A549 (cell line): ENCODE measurements around the gene EPN2. TPM values are rescaled to one million over a fixed set of nuclear protein-coding genes. Genes with fewer than 3 reads are reported as not detected.

ENCODE experiments used
- ATAC-seq, 2 experiments: fragments of 200-7000 bp in 1 of 2; fragments of >200 bp in 1 of 2; cut with Nextera tagmentation in 1 of 2; cut with Tn5 transposase in 1 of 2; 3 replicates each; pipeline versions ENCODE4 v1.8.0 to v1.9.1; 2018 to 2020; ENCODE audit warnings: mild to moderate bottlenecking in 1 of 2, moderate library complexity in 1 of 2
- CTCF ChIA-PET: fragments of 300-600 bp; sonication (Branson Sonifier 250); formaldehyde crosslinking; extraction: SDS; loops from one replicate; lab custom pipeline; 2021; ENCODE audit warnings: antibody characterized with exemption, inconsistent platforms; lab: Yijun Ruan, JAX
- POLR2A ChIA-PET: fragments of 350-600 bp; formaldehyde crosslinking; extraction: SDS; loops from one replicate; lab custom pipeline; 2021; ENCODE audit warnings: antibody characterized with exemption, inconsistent platforms; lab: Yijun Ruan, JAX
- DNase-seq, 2 experiments: peaks; one replicate each; pipeline versions ENCODE4 v3.0.0 to v3.0.0-alpha.2; 2011 to 2016; ENCODE audit warnings: low read depth in 1 of 2, low spot score in 1 of 2
- FAIRE-seq: peaks from 2 replicates; lab custom pipeline; 2011; peaks lifted over from hg19 to GRCh38; lab: Jason Lieb, UNC
- H3K27ac ChIP-seq, 2 experiments: fragments of >200 bp; sonication (Bioruptor Twin); formaldehyde crosslinking; 3 replicates each; pipeline ENCODE4 v1.5.1; 2016 to 2017
- H3K4me1 ChIP-seq: fragments of >200 bp; sonication (Bioruptor Twin); formaldehyde crosslinking; 3 replicates; pipeline ENCODE4 v1.6.1; 2016
- H3K4me2 ChIP-seq: fragments of >200 bp; sonication (Bioruptor Twin); formaldehyde crosslinking; 3 replicates; pipeline ENCODE4 v1.6.1; 2016
- H3K4me3 ChIP-seq: fragments of >200 bp; sonication (Bioruptor Twin); formaldehyde crosslinking; 3 replicates; pipeline ENCODE4 v1.5.1; 2016
- H3K9me3 ChIP-seq: fragments of >200 bp; sonication (Bioruptor Twin); formaldehyde crosslinking; 3 replicates; pipeline ENCODE4 v1.6.1; 2016
- ATOH8 ChIP-seq: fragments of 250-450 bp; sonication (Bioruptor Pico); IDR thresholded peaks from 2 replicates; pipeline ENCODE4 v1.5.0; 2020; ENCODE audit warnings: low read depth, mild to moderate bottlenecking, moderate library complexity
- BCL3 ChIP-seq: fragments of >200 bp; sonication (Bioruptor Twin); formaldehyde crosslinking; IDR thresholded peaks from 3 replicates; pipeline ENCODE4 v1.6.1; 2016
- BHLHE40 ChIP-seq: IDR thresholded peaks from 2 replicates; pipeline ENCODE4 v1.6.1; 2012; ENCODE audit warnings: low read depth, low read length, inconsistent platforms
- CBX8 ChIP-seq: fragments of 200-600 bp; sonication (generic); IDR thresholded peaks from 2 replicates; pipeline ENCODE4 v1.6.1; 2016
- EHF ChIP-seq: fragments of 250-450 bp; sonication (Bioruptor Pico); IDR thresholded peaks from 2 replicates; pipeline ENCODE4 v1.5.0; 2020; ENCODE audit warnings: mild to moderate bottlenecking
- FOXS1 ChIP-seq: fragments of 250-450 bp; sonication (Bioruptor Pico); IDR thresholded peaks from 2 replicates; pipeline ENCODE4 v1.5.0; 2020; ENCODE audit warnings: mild to moderate bottlenecking, moderate library complexity
- HMGXB4 ChIP-seq: fragments of 250-450 bp; sonication (Bioruptor Pico); IDR thresholded peaks from 2 replicates; pipeline ENCODE4 v1.5.0; 2021; ENCODE audit warnings: mild to moderate bottlenecking, moderate library complexity, borderline replicate concordance
- HOXB5 ChIP-seq: fragments of 250-450 bp; sonication (Bioruptor Pico); IDR thresholded peaks from 2 replicates; pipeline ENCODE4 v1.5.0; 2020; ENCODE audit warnings: mild to moderate bottlenecking, moderate library complexity
- KDM5A ChIP-seq: fragments of 200-600 bp; sonication (generic); IDR thresholded peaks from 2 replicates; pipeline ENCODE4 v1.6.1; 2016; ENCODE audit warnings: antibody characterized with exemption, mild to moderate bottlenecking
- MAZ ChIP-seq: fragments of 150-350 bp; IDR thresholded peaks from 2 replicates; pipeline ENCODE4 v1.6.1; 2014; ENCODE audit warnings: antibody characterized with exemption, low read depth, low read length, borderline replicate concordance
- RARB ChIP-seq: fragments of 250-450 bp; sonication (Bioruptor Pico); IDR thresholded peaks from 2 replicates; pipeline ENCODE4 v1.8.0; 2021; ENCODE audit warnings: mild to moderate bottlenecking, moderate library complexity
- RFX5 ChIP-seq: fragments of 450-650 bp; IDR thresholded peaks from 2 replicates; pipeline ENCODE4 v1.7.1; 2014; ENCODE audit warnings: antibody characterized with exemption, mild to moderate bottlenecking, moderate library complexity
- USF2 ChIP-seq: fragments of 450-650 bp; IDR thresholded peaks from 2 replicates; pipeline ENCODE4 v1.6.1; 2014; ENCODE audit warnings: antibody characterized with exemption
- ZFP36 ChIP-seq: fragments of 450-650 bp; IDR thresholded peaks from 2 replicates; pipeline ENCODE4 v1.6.1; 2014; ENCODE audit warnings: borderline replicate concordance; ENCODE audit not compliant: partially characterized antibody
- ZNF302 ChIP-seq: fragments of 250-450 bp; sonication (Bioruptor Pico); IDR thresholded peaks from 2 replicates; pipeline ENCODE4 v1.9.0; 2021; ENCODE audit warnings: inconsistent platforms, mild to moderate bottlenecking, moderate library complexity
- WGBS: methylation state at CpG from one replicate; pipeline ENCODE4 v1.1.6; 2017; ENCODE audit errors: missing lambda C conversion rate; 5-methylcytosine and 5-hydroxymethylcytosine counted together
- polyA plus RNA-seq, 4 experiments: library from polyadenylated mRNA; depleted of rRNA in 3 of 4; stranded (reverse); fragments of >200 nt; fragmentation: RNase III in 1 of 4; extraction: RNeasy Plus Mini Kit Qiagen cat#74134 plus additional on column Dnase treatment in 1 of 4; gene quantifications; 2 replicates in 3 of 4; 3 replicates in 1 of 4; pipeline ENCODE4 v1.2.3, GENCODE V29; 2011 to 2017

The EPN2 gene
- polyA plus RNA-seq, 2 of the 4 experiments (the other 2 are of a cell fraction), result 32.1 to 33.8 TPM

GRCh38 chr17:19270704-19271611, 33.8 kb downstream of the EPN2 start (continued):
- TF ChIP-seq ATOH8 (CRISPR knock-in tag), result no peak
- TF ChIP-seq BHLHE40, result no peak
- no peak for TF ChIP-seq KDM5A
- TF ChIP-seq RARB, result no peak

- Histone ChIP-seq H3K4me3 (no peak overlapping the region), H3K4me1 (peaks cover 16% of the 10 kb centered on the region), H3K4me2 (no peak overlapping the region), H3K9me3 (no peaks in the 10 kb centered on the region), H3K27ac (no peak overlapping the region)
- 89% methylated on average over 10 of the region's 10 CpGs for WGBS
- no peak for ATAC-seq
- ChIA-PET CTCF (interaction anchor here (0.6 to 1.6 kb wide), 4 partner anchors 19 to 67 kb away, joined by 3 to 4 read pairs (median 3); no protein-coding TSS in a partner anchor), POLR2A (no interaction called here)
- no peak for FAIRE-seq
- DNase-seq, result no peak
- no peak for TF ChIP-seq KDM5A
- no peak for TF ChIP-seq HOXB5 (CRISPR knock-in tag)
- no peak for TF ChIP-seq MAZ
- TF ChIP-seq FOXS1 (CRISPR knock-in tag), result no peak
- TF ChIP-seq ZFP36, result no peak
- TF ChIP-seq HMGXB4 (CRISPR knock-in tag), result no peak
- no peak for TF ChIP-seq USF2
- TF ChIP-seq BCL3, result no peak
- no peak for TF ChIP-seq EHF (CRISPR knock-in tag)
- TF ChIP-seq ZNF302 (CRISPR knock-in tag), result no peak
- no peak for TF ChIP-seq CBX8
These were observed 34.7 kb downstream of the EPN2 start for GRCh38 chr17:19271780-19272357.

GRCh38 chr17:19273731-19274130, 36.6 kb downstream of the EPN2 start:
- H3K4me2 ChIP-seq, result no peak overlapping the region
- CTCF ChIA-PET, result interaction anchor here (1.2 kb wide), 1 partner anchor 10 kb away, joined by 3 read pairs; no protein-coding TSS in a partner anchor
- no peak for TF ChIP-seq RFX5
- DNase-seq (no peak), ATAC-seq (no peak), FAIRE-seq (no peak)
- H3K27ac ChIP-seq, result no peak overlapping the region
- peaks cover 7% of the 10 kb centered on the region for H3K4me1 ChIP-seq
- WGBS, result 92% methylated on average over 7 of the region's 7 CpGs
- H3K4me3 ChIP-seq, result no peak overlapping the region
- POLR2A ChIA-PET, result no interaction called here
- H3K9me3 ChIP-seq, result no peaks in the 10 kb centered on the region
